H9 (cell line): ENCODE results near the gene SAT2. TPM values are rescaled to one million over a fixed set of nuclear protein-coding genes. Genes with fewer than 3 reads are reported as not detected.
A peak's percentile ranks its signal among the peaks of the same experiment; 100 is the strongest.
"Not testable (repeated sequence)": the region's sequence is repeated elsewhere in the genome, so short reads cannot be mapped to it uniquely, and the experiment has no call there.

Experiments
- DNase-seq: peaks from one replicate; pipeline ENCODE4 v3.0.0-alpha.2; 2017
- H2AFZ ChIP-seq: one replicate; pipeline ENCODE4 v1.6.1; 2013; ENCODE audit warnings: mild to moderate bottlenecking, low read length, control low read depth, moderate library complexity
- H2AK5ac ChIP-seq: 2 replicates; pipeline ENCODE4 v1.6.1; 2013; ENCODE audit warnings: low read length, control low read depth, mixed read lengths; ENCODE audit not compliant: insufficient read length
- H2BK120ac ChIP-seq: one replicate; pipeline ENCODE4 v1.6.1; 2013; ENCODE audit warnings: low read depth, mild to moderate bottlenecking, low read length, control low read depth, inconsistent platforms; ENCODE audit not compliant: poor library complexity, severe bottlenecking
- H2BK12ac ChIP-seq: 2 replicates; pipeline ENCODE4 v1.6.1; 2013; ENCODE audit warnings: low read length, control low read depth, mixed read lengths, low read depth; ENCODE audit not compliant: insufficient read length
- H2BK15ac ChIP-seq: 2 replicates; pipeline ENCODE4 v1.6.1; 2013; ENCODE audit warnings: low read depth, low read length, control low read depth
- H2BK20ac ChIP-seq: one replicate; pipeline ENCODE4 v1.6.1; 2013; ENCODE audit warnings: low read depth, mild to moderate bottlenecking, low read length, control low read depth, inconsistent platforms; ENCODE audit not compliant: poor library complexity, severe bottlenecking
- H2BK5ac ChIP-seq: 2 replicates; pipeline ENCODE4 v1.6.1; 2013; ENCODE audit warnings: low read length, control low read depth, mixed read lengths; ENCODE audit not compliant: insufficient read length
- H3K14ac ChIP-seq: 2 replicates; pipeline ENCODE4 v1.6.1; 2013; ENCODE audit warnings: low read length, control low read depth; ENCODE audit not compliant: insufficient read depth
- H3K18ac ChIP-seq: 2 replicates; pipeline ENCODE4 v1.6.1; 2013; ENCODE audit warnings: low read depth, mild to moderate bottlenecking, mixed read lengths, low read length, control low read depth; ENCODE audit not compliant: insufficient read length
- H3K23ac ChIP-seq: 2 replicates; pipeline ENCODE4 v1.6.1; 2013; ENCODE audit warnings: low read length, control low read depth, mixed read lengths, low read depth; ENCODE audit not compliant: insufficient read length
- H3K23me2 ChIP-seq: 2 replicates; pipeline ENCODE4 v1.6.1; 2013; ENCODE audit warnings: low read depth, mild to moderate bottlenecking, mixed read lengths, low read length, control low read depth; ENCODE audit not compliant: insufficient read length, poor library complexity, severe bottlenecking
- H3K27ac ChIP-seq: 2 replicates; pipeline ENCODE4 v1.5.1; 2013; ENCODE audit warnings: low read length, control low read depth, mixed read lengths, low read depth; ENCODE audit not compliant: insufficient read length
- H3K27me3 ChIP-seq: 2 replicates; pipeline ENCODE4 v1.6.1; 2013; ENCODE audit warnings: low read length, control low read depth, inconsistent platforms; ENCODE audit not compliant: insufficient read depth
- H3K4ac ChIP-seq: 2 replicates; pipeline ENCODE4 v1.6.1; 2013; ENCODE audit warnings: low read depth, mild to moderate bottlenecking, control low read depth, inconsistent platforms, low read length, moderate library complexity
- H3K4me1 ChIP-seq: 2 replicates; pipeline ENCODE4 v1.6.1; 2013; ENCODE audit warnings: low read length, control low read depth, inconsistent platforms; ENCODE audit not compliant: insufficient read depth
- H3K4me2 ChIP-seq: 2 replicates; pipeline ENCODE4 v1.6.1; 2013; ENCODE audit warnings: low read length, control low read depth, mixed read lengths; ENCODE audit not compliant: insufficient read length, insufficient read depth
- H3K56ac ChIP-seq: 2 replicates; pipeline ENCODE4 v1.6.1; 2013; ENCODE audit warnings: low read depth, mild to moderate bottlenecking, mixed read lengths, low read length, control low read depth; ENCODE audit not compliant: insufficient read length
- H3K79me1 ChIP-seq: 2 replicates; pipeline ENCODE4 v1.6.1; 2013; ENCODE audit warnings: low read depth, mild to moderate bottlenecking, moderate library complexity, low read length, control low read depth, inconsistent platforms; ENCODE audit not compliant: insufficient read depth, poor library complexity, severe bottlenecking
- H3K79me2 ChIP-seq: 2 replicates; pipeline ENCODE4 v1.6.1; 2013; ENCODE audit warnings: low read length, control low read depth, inconsistent platforms; ENCODE audit not compliant: insufficient read depth
- H3K9ac ChIP-seq: 2 replicates; pipeline ENCODE4 v1.6.1; 2013; ENCODE audit warnings: low read length, control low read depth, mixed read lengths; ENCODE audit not compliant: insufficient read length; ENCODE audit errors: extremely low read depth
- H3K9me3 ChIP-seq: one replicate; pipeline ENCODE4 v1.6.1; 2013; ENCODE audit warnings: low read depth, low read length, inconsistent platforms; ENCODE audit not compliant: control insufficient read depth
- H3T11ph ChIP-seq: one replicate; pipeline ENCODE4 v1.6.1; 2013; ENCODE audit warnings: mild to moderate bottlenecking, low read length, control low read depth, inconsistent platforms
- H4K20me1 ChIP-seq: one replicate; pipeline ENCODE4 v1.6.1; 2013; ENCODE audit not compliant: control insufficient read depth, insufficient read length, insufficient read depth
- H4K5ac ChIP-seq: 2 replicates; pipeline ENCODE4 v1.6.1; 2013; ENCODE audit warnings: low read depth, mild to moderate bottlenecking, mixed read lengths, low read length, control low read depth; ENCODE audit not compliant: insufficient read length
- H4K8ac ChIP-seq: replicated peaks from 2 replicates; pipeline ENCODE4 v1.6.1; 2013; ENCODE audit warnings: low read length, control low read depth, mixed read lengths, low read depth; ENCODE audit not compliant: insufficient read length
- H4K91ac ChIP-seq: 2 replicates; pipeline ENCODE4 v1.6.1; 2013; ENCODE audit warnings: low read depth, mild to moderate bottlenecking, moderate library complexity, mixed read lengths, low read length, control low read depth; ENCODE audit not compliant: insufficient read length
- H3K27ac Mint-ChIP-seq, 3 experiments: 2 replicates in 2 of 3; 3 replicates in 1 of 3; pipeline ENCODE4 v1.8.0; 2020 to 2021; ENCODE audit warnings: mixed read lengths in 3 of 3, mild to moderate bottlenecking in 1 of 3, moderate library complexity in 1 of 3
- H3K27me3 Mint-ChIP-seq: 2 replicates; pipeline ENCODE4 v1.8.0; 2021; ENCODE audit warnings: low read depth, mild to moderate bottlenecking, moderate library complexity, mixed read lengths
- H3K36me3 Mint-ChIP-seq, 3 experiments: 2 replicates in 2 of 3; 3 replicates in 1 of 3; pipeline ENCODE4 v1.8.0; 2020 to 2021; ENCODE audit warnings: low read depth in 3 of 3, mixed read lengths in 3 of 3; ENCODE audit not compliant: insufficient read depth in 1 of 3
- H3K4me1 Mint-ChIP-seq, 2 experiments: 2 replicates each; pipeline ENCODE4 v1.8.0; 2020; ENCODE audit warnings: mixed read lengths in 2 of 2
- H3K4me3 Mint-ChIP-seq, 2 experiments: 2 replicates in 1 of 2; 3 replicates in 1 of 2; pipeline ENCODE4 v1.8.0; 2020 to 2021; ENCODE audit warnings: mild to moderate bottlenecking in 2 of 2, mixed read lengths in 2 of 2, moderate library complexity in 1 of 2
- H3K9me3 Mint-ChIP-seq, 2 experiments: 2 replicates in 1 of 2; 3 replicates in 1 of 2; pipeline ENCODE4 v1.8.0; 2020; ENCODE audit warnings: mild to moderate bottlenecking in 2 of 2, mixed read lengths in 2 of 2, moderate library complexity in 1 of 2
- CTCF ChIP-seq: fragments of 200-600 bp; sonication (generic); conservative IDR thresholded peaks from 3 replicates; pipeline ENCODE4 v1.8.0; 2021; ENCODE audit warnings: antibody characterized with exemption, mild to moderate bottlenecking
- WGBS: extraction: QIAGEN DNeasy Blood & Tissue Kit; methylation state at CpG from one replicate; pipeline ENCODE4 v1.1.7; 2013; ENCODE audit warnings: missing lambda C conversion rate, low lambda C conversion rate, mixed read lengths; ENCODE audit not compliant: insufficient read length; ENCODE audit errors: extremely low coverage; 5-methylcytosine and 5-hydroxymethylcytosine counted together
- total RNA-seq: library from RNA; stranded (reverse); gene quantifications from 2 replicates; pipeline ENCODE4 v1.2.1, GENCODE V29; 2021

The SAT2 gene
- total RNA-seq, 1 experiment from 2014 or later: 72.1 TPM

GRCh38 chr17:7606280-7606679 lies 21.3 kb downstream of the SAT2 start:
- H3K79me2 ChIP-seq: no peaks in the 10 kb centered on the region
- peaks cover 35 to 56% (median 53%) of the 10 kb centered on the region in 3 experiments for H3K36me3 Mint-ChIP-seq

GRCh38 chr17:7597561-7597960 lies 30.1 kb downstream of the SAT2 start:
- not testable (repeated sequence) for H3K9me3 ChIP-seq, H2BK20ac ChIP-seq, H3K4ac ChIP-seq, H2BK120ac ChIP-seq, H3K27me3 ChIP-seq, H4K8ac ChIP-seq, H3K4me1 ChIP-seq, H3K4me2 ChIP-seq, H4K5ac ChIP-seq, H3K23ac ChIP-seq, H3K9me3 Mint-ChIP-seq, H3T11ph ChIP-seq, H3K27ac Mint-ChIP-seq, H2BK12ac ChIP-seq, H3K14ac ChIP-seq, H3K79me1 ChIP-seq, H3K4me1 Mint-ChIP-seq, H4K20me1 ChIP-seq, H2AK5ac ChIP-seq, H3K79me2 ChIP-seq, DNase-seq, H4K91ac ChIP-seq, H2BK15ac ChIP-seq, H3K4me3 Mint-ChIP-seq, H3K23me2 ChIP-seq, H3K18ac ChIP-seq, H3K56ac ChIP-seq, H2AFZ ChIP-seq, H3K27ac ChIP-seq, H3K27me3 Mint-ChIP-seq, H2BK5ac ChIP-seq, H3K9ac ChIP-seq
- WGBS: no CpG with 5 or more reads among the region's 5 CpGs
- peaks cover 57 to 87% (median 81%) of the 10 kb centered on the region in 3 experiments for H3K36me3 Mint-ChIP-seq

More at GRCh38 chr17:7606280-7606679, 21.3 kb downstream of the SAT2 start:
- no peak overlapping the region for H3K9ac ChIP-seq
- H2BK5ac ChIP-seq: no peak overlapping the region
- no peak overlapping the region for H2AK5ac ChIP-seq
- Mint-ChIP-seq H3K27ac (peak overlapping the region in 1 of 3 experiments; percentile 10; a peak in 1 of 7 replicates), H3K27me3 (no peaks in the 10 kb centered on the region), H3K4me3 (no peak overlapping the region), H3K4me1 (0 out of 4 replicates have a peak, but pooled peaks cover 0 to 2% of the 10 kb centered on the region in 2 experiments), H3K9me3 (no peaks in the 10 kb centered on the region)
- no peaks in the 10 kb centered on the region for H3K9me3 ChIP-seq
- no peak overlapping the region for H2AFZ ChIP-seq
- no peaks in the 10 kb centered on the region for H3K4me1 ChIP-seq
- H3K23me2 ChIP-seq: no peaks in the 10 kb centered on the region
- no peaks in the 10 kb centered on the region for H4K20me1 ChIP-seq
- H3K18ac ChIP-seq: no peak overlapping the region
- H4K91ac ChIP-seq: no peak overlapping the region
- no peak overlapping the region for H3K4me2 ChIP-seq
- no peaks in the 10 kb centered on the region for H3K79me1 ChIP-seq
- no peak overlapping the region for H2BK20ac ChIP-seq
- H2BK12ac ChIP-seq: no peak overlapping the region
- TF ChIP-seq CTCF: no peak
- DNase-seq: no peak
- H3K14ac ChIP-seq: no peak overlapping the region
- no peak overlapping the region for H3K56ac ChIP-seq
- H3K23ac ChIP-seq: no peak overlapping the region
- no peak overlapping the region for H3T11ph ChIP-seq
- no peak overlapping the region for H3K27ac ChIP-seq
- no CpG with 5 or more reads among the region's 4 CpGs for WGBS
- no peaks in the 10 kb centered on the region for H3K27me3 ChIP-seq
- no peak overlapping the region for H4K5ac ChIP-seq
- no peak overlapping the region for H4K8ac ChIP-seq
- H2BK120ac ChIP-seq: no peak overlapping the region
- no peak overlapping the region for H3K4ac ChIP-seq
- no peak overlapping the region for H2BK15ac ChIP-seq
